ENCODE measurements around the gene MBP.

MBP gene

GRCh38 chr18:77031662-77032061 is 100.9 kb downstream of the MBP start:
- Histone ChIP-seq H3K4me3 (ENCODE audit: low read depth, low read length, poor library complexity, severe bottlenecking) (no peak overlapping the region), H3K4me2 (ENCODE audit: low read length) (no peak overlapping the region), H4K20me1 (ENCODE audit: insufficient read depth, low read length) (no peaks in the 10 kb centered on the region), H3K27ac (ENCODE audit: low read depth, low read length, poor library complexity, severe bottlenecking) (no peak overlapping the region), H3K4me1 (ENCODE audit: insufficient read depth, low read length, severe bottlenecking) (no peaks in the 10 kb centered on the region), H3K9me3 (ENCODE audit: low read length) (no peaks in the 10 kb centered on the region), H3K9ac (ENCODE audit: low read length) (no peak overlapping the region), H3K36me3 (ENCODE audit: insufficient read depth, low read length) (peaks cover 39% of the 10 kb centered on the region), H2AFZ (ENCODE audit: low read length) (no peak overlapping the region), H3K27me3 (ENCODE audit: insufficient read depth, low read length) (no peaks in the 10 kb centered on the region), H3F3A (ENCODE audit: insufficient read depth, low read length) (no peaks in the 10 kb centered on the region), H3K9me2 (ENCODE audit: low read depth, low read length) (no peaks in the 10 kb centered on the region), H3K79me2 (ENCODE audit: insufficient read depth, low read length) (no peaks in the 10 kb centered on the region; the same call in 1 of the 2 replicates)
- TF ChIP-seq EZH2 (IDR thresholded peaks at IDR 0.05; ENCODE audit: borderline replicate concordance, low read length) (no peak), CTCF (IDR thresholded peaks at IDR 0.05; ENCODE audit: low read length) (no peak)

DNA sequence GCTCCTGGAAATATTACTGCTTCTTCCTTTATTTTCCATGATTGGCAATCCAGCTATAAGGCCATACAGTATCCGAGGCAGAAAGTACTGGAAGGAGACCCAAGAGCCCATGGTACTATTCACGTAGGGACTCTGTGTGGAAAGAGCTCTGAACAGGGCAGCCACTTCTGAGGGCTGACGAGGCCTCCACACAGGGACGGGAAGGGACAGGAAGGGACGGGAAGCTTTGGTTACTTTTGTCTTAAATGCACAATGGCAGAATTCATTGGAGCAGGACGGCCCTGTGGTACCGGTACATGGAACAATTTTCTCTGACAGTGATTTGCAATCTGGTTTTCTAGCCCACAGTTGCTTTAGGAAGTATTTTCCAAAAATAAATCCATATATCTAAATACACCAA is 102.4 kb downstream of the MBP start:
- H4K20me1 ChIP-seq (ENCODE audit: insufficient read depth, low read length), result no peaks in the 10 kb centered on the region
- no peak for TF ChIP-seq CTCF (IDR thresholded peaks at IDR 0.05; ENCODE audit: low read length)
- no peak for TF ChIP-seq EZH2 (IDR thresholded peaks at IDR 0.05; ENCODE audit: borderline replicate concordance, low read length)
- H2AFZ ChIP-seq (ENCODE audit: low read length), result no peak overlapping the region
- no peaks in the 10 kb centered on the region for H3F3A ChIP-seq (ENCODE audit: insufficient read depth, low read length)
- H3K4me2 ChIP-seq (ENCODE audit: low read length), result no peak overlapping the region
- peaks cover 50% of the 10 kb centered on the region for H3K36me3 ChIP-seq (ENCODE audit: insufficient read depth, low read length)
- no peaks in the 10 kb centered on the region for H3K9me2 ChIP-seq (ENCODE audit: low read depth, low read length)
- H3K4me3 ChIP-seq (ENCODE audit: low read depth, low read length, poor library complexity, severe bottlenecking), result no peak overlapping the region
- no peaks in the 10 kb centered on the region for H3K4me1 ChIP-seq (ENCODE audit: insufficient read depth, low read length, severe bottlenecking)
- H3K27ac ChIP-seq (ENCODE audit: low read depth, low read length, poor library complexity, severe bottlenecking), result no peak overlapping the region
- no peaks in the 10 kb centered on the region for H3K27me3 ChIP-seq (ENCODE audit: insufficient read depth, low read length)
- no peaks in the 10 kb centered on the region; the same call in 1 of the 2 replicates for H3K79me2 ChIP-seq (ENCODE audit: insufficient read depth, low read length)
- no peak overlapping the region for H3K9ac ChIP-seq (ENCODE audit: low read length)
- H3K9me3 ChIP-seq (ENCODE audit: low read length), result no peaks in the 10 kb centered on the region

DNA sequence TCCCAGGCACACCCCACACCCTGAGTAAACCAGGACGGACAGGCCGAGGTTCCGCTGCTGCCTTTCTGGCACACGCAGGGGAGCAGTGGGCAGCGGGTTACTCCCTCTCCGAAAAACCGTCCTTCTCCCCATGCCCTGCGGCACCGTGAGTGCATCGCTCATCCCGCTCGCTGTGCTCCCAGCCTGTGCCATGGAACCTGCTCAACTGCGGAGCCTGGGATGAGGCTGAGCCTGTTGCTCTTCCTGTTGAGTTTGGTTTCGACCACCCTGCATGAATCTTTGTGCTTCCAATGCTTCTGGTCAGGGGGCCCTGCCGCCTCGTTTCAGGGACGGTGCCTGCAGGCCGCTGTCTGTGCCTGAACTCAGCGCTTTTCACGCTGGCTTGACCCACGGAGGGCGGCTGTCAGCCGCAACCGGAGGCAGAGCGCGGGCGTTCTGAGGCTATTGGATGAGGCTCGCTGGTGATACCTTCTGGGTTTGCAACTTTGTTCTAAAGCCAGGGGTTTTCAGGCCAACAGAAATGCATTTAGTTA is 106.7 kb downstream of the MBP start:
- H3K9me2 ChIP-seq (ENCODE audit: low read depth, low read length), result no peaks in the 10 kb centered on the region
- no peaks in the 10 kb centered on the region for H3K9me3 ChIP-seq (ENCODE audit: low read length)
- peaks cover 51% of the 10 kb centered on the region for H3K36me3 ChIP-seq (ENCODE audit: insufficient read depth, low read length)
- H3K27ac ChIP-seq (ENCODE audit: low read depth, low read length, poor library complexity, severe bottlenecking), result no peak overlapping the region
- no peaks in the 10 kb centered on the region; the same call in 1 of the 2 replicates for H3K79me2 ChIP-seq (ENCODE audit: insufficient read depth, low read length)
- H3K9ac ChIP-seq (ENCODE audit: low read length), result no peak overlapping the region
- H2AFZ ChIP-seq (ENCODE audit: low read length), result no peak overlapping the region
- H3K4me3 ChIP-seq (ENCODE audit: low read depth, low read length, poor library complexity, severe bottlenecking), result no peak overlapping the region
- no peaks in the 10 kb centered on the region for H4K20me1 ChIP-seq (ENCODE audit: insufficient read depth, low read length)
- TF ChIP-seq CTCF (IDR thresholded peaks at IDR 0.05; ENCODE audit: low read length), result no peak
- TF ChIP-seq EZH2 (IDR thresholded peaks at IDR 0.05; ENCODE audit: borderline replicate concordance, low read length), result no peak
- no peak overlapping the region for H3K4me2 ChIP-seq (ENCODE audit: low read length)
- no peaks in the 10 kb centered on the region for H3F3A ChIP-seq (ENCODE audit: insufficient read depth, low read length)
- H3K4me1 ChIP-seq (ENCODE audit: insufficient read depth, low read length, severe bottlenecking), result peaks cover 24% of the 10 kb centered on the region
- no peaks in the 10 kb centered on the region for H3K27me3 ChIP-seq (ENCODE audit: insufficient read depth, low read length)
